Stimulated activated CD4-positive, alpha-beta T cell treated with anti-CD3 and anti-CD28 coated beads, Interleukin-12 subunit alpha, Interleukin-12 subunit beta, amount 100 ng/mL, for 24 hours (primary cell): ENCODE measurements around the gene ZDHHC11B.
"Not testable (repeated sequence)": the region's sequence is repeated elsewhere in the genome, so short reads cannot be mapped to it uniquely, and the experiment has no call there.

ENCODE experiments used
- DNase-seq, 2 experiments: peaks; one replicate each; pipeline ENCODE4 v3.0.0-alpha.2; 2020; ENCODE audit warnings: low read depth in 2 of 2

The ZDHHC11B gene

DNA sequence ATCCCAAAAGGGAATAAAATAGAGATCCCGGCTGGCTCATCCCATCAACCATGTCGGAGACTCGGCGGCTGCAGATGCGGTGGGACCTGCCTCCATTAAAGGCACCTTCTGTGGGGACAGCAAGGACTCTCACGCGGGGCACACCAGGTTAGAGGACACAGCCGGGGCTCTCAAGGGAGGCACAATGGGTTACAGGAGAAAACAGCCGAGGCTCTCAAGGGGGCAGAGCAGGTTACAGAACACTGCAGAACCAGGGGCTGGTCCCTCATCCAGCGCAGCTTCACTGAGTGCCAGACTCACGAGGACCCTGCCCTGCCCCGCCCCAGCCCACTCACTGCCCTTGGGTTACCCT lies 98.4 kb downstream of the ZDHHC11B start:
- DNase-seq: not testable (repeated sequence)

- no peak for DNase-seq
Measured at GRCh38 chr5:685262-686171, 99.0 kb downstream of the ZDHHC11B start.

DNA sequence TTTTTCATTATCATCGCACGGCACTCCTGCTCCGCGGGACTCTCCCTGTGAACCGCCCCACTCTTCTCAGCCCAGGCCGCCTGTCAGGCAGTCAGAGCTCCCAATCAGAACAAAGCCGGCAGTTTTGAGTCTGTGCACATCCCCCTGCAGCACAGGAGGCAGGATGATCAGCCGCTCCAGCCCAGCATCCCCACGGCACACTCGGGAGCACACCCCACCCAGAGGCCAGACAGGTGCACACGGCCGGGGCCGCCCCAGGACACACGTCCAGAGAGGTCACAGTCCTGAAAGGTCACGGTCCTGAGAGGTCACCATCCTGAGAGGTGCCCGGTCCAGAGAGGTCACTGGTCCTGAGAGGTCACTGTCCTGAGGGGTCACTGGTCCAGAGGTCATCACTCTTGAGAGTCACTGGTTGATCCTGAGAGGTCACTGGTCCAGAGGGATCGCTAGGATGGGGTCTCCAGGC lies 99.7 kb downstream of the ZDHHC11B start:
- no peak for DNase-seq

DNA sequence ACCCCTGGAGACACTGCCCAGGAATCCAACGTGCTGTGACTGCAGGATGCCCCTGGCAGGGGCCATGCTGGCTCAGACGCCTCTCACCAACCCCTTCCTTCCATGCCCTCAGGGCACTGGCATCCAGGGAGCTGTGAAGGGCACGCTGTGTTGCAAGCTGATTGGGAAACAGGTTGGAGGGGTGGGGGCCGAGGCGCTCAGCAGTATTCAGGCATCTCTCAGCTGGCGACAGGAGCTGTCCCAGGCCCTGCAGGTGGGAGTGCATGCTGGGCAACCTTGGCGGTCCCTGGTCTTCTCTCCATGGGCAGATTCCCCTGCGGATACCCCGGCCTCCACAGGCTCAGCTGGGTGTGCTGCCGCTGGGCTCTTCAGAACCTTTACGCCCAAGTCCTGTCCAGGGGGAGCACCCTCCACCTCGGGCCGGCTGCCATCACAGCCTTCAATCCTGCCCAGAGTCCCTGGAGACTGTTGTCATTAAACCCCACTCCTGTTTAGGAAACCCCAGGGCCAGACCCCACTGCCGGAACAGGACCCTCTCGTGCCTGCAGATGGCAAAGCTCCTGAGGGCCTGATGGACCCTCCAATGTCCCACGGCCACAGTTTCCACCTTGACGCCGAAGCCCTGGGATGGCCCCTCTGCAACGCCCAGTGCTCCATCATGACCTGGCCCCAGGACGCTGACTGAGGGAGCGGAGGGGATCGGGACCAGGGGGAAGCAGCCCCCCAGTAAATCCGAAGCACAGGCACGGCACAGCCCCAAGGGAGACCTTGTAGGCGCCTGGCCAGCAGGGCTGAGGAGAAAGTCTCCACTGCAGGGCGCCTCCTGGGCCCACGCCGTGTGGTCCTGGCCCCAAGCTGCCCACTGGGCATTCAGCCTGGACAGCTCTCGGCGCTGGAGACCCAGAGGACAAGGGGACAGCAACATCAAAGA lies 100.7 kb downstream of the ZDHHC11B start:
- DNase-seq: no peak

DNA sequence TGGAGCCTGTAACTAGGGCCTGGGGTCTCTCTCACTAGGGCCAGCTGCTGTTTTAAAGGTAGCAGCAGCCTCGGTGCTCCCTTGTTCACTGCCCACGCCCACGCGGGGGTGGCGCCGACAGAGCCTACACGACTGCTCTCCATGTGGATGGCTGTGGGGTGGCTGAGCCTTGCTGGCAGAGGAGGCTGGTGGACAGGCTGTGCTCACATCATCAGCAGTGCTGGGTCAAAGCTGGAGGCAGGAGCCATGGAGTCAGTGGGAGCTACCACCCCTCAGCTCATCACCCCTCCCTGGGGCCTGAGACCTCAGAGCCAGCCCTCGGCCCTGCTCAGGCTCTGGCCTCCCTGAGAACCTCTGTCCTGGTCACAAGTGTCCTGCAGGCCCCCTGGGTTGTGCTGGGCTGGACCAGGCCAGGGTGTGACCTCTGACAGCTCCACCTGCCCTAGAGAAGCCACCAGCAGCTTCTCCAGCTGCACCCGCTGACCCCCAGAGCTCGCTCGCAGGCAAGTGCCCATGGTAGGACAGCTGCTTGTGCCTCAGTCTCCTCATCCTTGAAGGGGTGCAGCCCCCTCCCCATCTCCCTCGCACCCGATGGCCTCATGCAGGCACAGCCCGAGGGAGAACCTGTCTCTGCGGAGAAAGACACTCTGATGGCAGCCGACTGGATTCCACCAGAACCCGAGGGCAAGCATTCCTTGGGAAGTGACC lies 101.7 kb downstream of the ZDHHC11B start:
- DNase-seq: not testable (repeated sequence)

- DNase-seq: not testable (repeated sequence)
Measured at GRCh38 chr5:682216-682615, 102.3 kb downstream of the ZDHHC11B start.

GRCh38 chr5:681317-682191 lies 103.0 kb downstream of the ZDHHC11B start:
- not testable (repeated sequence) for DNase-seq

- DNase-seq: not testable (repeated sequence)
Measured at GRCh38 chr5:680836-681235, 103.7 kb downstream of the ZDHHC11B start.

- DNase-seq: not testable (repeated sequence)
Measured at GRCh38 chr5:680118-680795, 104.3 kb downstream of the ZDHHC11B start.

GRCh38 chr5:679166-679895 lies 105.2 kb downstream of the ZDHHC11B start:
- not testable (repeated sequence) for DNase-seq

- DNase-seq: not testable (repeated sequence)
Measured at GRCh38 chr5:678521-678920, 106.0 kb downstream of the ZDHHC11B start.

- no peak for DNase-seq
Measured at GRCh38 chr5:677131-678101, 107.1 kb downstream of the ZDHHC11B start.

DNA sequence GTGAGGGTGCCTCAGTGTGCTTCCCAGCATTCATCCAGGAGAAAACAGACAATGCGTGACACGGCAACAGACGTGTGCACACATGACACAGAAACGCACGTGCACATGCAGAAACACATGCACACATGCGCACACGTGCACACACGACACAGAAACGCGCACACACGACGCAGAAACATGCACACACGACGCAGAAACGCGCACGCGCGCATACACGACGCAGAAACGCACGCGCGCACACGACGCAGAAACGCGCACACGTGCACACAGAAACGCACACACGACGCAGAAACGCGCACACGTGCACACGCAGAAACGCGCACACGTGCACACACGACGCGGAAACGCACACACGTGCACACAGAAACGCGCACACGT lies 107.8 kb downstream of the ZDHHC11B start:
- no peak for DNase-seq

- DNase-seq: no peak
Measured at GRCh38 chr5:675871-676698, 108.4 kb downstream of the ZDHHC11B start.

DNA sequence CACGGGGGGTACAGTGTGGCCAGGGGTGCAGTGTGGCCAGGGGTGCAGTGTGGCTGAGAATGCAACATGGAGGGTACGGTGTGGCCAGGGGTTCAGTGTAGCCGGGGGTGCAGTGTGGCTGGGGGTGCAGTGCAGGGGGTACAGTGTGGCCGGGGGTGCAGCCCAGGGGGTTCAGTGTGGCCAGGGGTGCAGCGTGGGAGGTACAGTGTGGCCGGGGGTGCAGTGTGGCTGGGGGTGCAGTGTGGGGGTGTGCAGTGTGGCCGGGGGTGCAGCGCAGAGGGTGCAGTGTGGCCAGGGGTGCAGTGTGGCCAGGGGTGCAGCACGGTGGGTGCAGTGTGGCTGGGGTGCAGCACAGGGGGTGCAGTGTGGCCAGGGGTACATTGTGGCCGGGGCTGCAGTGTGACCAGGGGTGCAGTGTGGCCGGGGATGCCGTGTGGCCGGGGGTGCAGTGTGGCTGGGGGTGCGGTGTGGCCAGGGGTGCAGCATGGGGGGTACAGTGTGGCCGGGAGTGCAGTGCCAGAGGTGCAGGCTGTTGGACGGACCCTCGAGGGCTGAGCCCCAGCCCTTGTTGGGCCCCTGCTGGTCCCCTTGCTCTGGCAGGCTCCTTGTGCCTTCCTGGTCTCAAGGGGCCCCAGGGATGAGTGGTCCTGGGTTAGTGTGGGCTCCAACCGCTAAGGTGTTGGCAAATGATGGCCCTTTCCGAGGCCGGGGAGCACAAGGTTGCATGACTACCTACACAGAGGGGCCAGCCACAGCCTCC lies 109.2 kb downstream of the ZDHHC11B start:
- no peak for DNase-seq

GRCh38 chr5:674630-675011 lies 109.9 kb downstream of the ZDHHC11B start:
- no peak for DNase-seq
